Inferior parietal cortex (tissue), 1 donor: ENCODE results near the gene CTDNEP1.

ENCODE experiments used
- DNase-seq: peaks from one replicate; pipeline ENCODE4 v3.0.0-alpha.2; 2016; ENCODE audit errors: extremely low spot score

CTDNEP1 gene

GRCh38 chr17:7251661-7252175 is at the start of gene CTDNEP1:
Gene CTDNEP1, minus strand, starts transcription at chr17:7251734. Its CDS starts 438 bp downstream, at chr17:7251296.
- peak; percentile 99 for DNase-seq

- peak; percentile 77 for DNase-seq
Observed at GRCh38 chr17:7296189-7296861, 44.8 kb upstream of the CTDNEP1 start.

- no peak for DNase-seq
Observed at GRCh38 chr17:7295230-7296180, 44.0 kb upstream of the CTDNEP1 start.

GRCh38 chr17:7294614-7295153 is 43.1 kb upstream of the CTDNEP1 start, which contains the start of gene YBX2:
Gene YBX2, minus strand, starts transcription at chr17:7294639. Its CDS starts 139 bp downstream, at chr17:7294500.
- no peak for DNase-seq

- no peak for DNase-seq
Observed at GRCh38 chr17:7293816-7294613, 42.5 kb upstream of the CTDNEP1 start.

GRCh38 chr17:7293159-7293558 is 41.6 kb upstream of the CTDNEP1 start:
- DNase-seq: no peak

- DNase-seq: no peak
Observed at GRCh38 chr17:7292729-7293128, 41.2 kb upstream of the CTDNEP1 start.

GRCh38 chr17:7292194-7292593 is 40.7 kb upstream of the CTDNEP1 start:
- no peak for DNase-seq

GRCh38 chr17:7290685-7291084 is 39.2 kb upstream of the CTDNEP1 start:
- DNase-seq: no peak

GRCh38 chr17:7290166-7290565 is 38.6 kb upstream of the CTDNEP1 start:
- no peak for DNase-seq

- DNase-seq: no peak
Observed at GRCh38 chr17:7289256-7290032, 37.9 kb upstream of the CTDNEP1 start.

- no peak for DNase-seq
Observed at GRCh38 chr17:7285679-7286078, 34.1 kb upstream of the CTDNEP1 start.

- DNase-seq: no peak
Observed at GRCh38 chr17:7284911-7285310, 33.4 kb upstream of the CTDNEP1 start.

GRCh38 chr17:7283471-7284216 is 32.1 kb upstream of the CTDNEP1 start:
- no peak for DNase-seq

- DNase-seq: no peak
Observed at GRCh38 chr17:7282752-7283321, 31.3 kb upstream of the CTDNEP1 start.

- no peak for DNase-seq
Observed at GRCh38 chr17:7281953-7282751, 30.6 kb upstream of the CTDNEP1 start.

- peak; percentile 66 for DNase-seq
Observed at GRCh38 chr17:7281074-7281952, 29.8 kb upstream of the CTDNEP1 start, which contains the start of gene SLC2A4. Gene SLC2A4, plus strand, starts transcription at chr17:7281718. Its CDS starts 217 bp downstream, at chr17:7281935.
